HepG2 (cell line): ENCODE data around the gene CLIC3. TPM values are rescaled to one million over a fixed set of nuclear protein-coding genes. Genes with fewer than 3 reads are reported as not detected.
A peak's percentile ranks its signal among the peaks of the same experiment; 100 is the strongest.

ENCODE experiments used
- ATAC-seq: fragments of 200-7000 bp; cut with Tn5 transposase; 3 replicates; pipeline ENCODE4 v1.9.1; 2020; ENCODE audit warnings: mild to moderate bottlenecking, moderate library complexity
- BruUV-seq: library from RNA; stranded (reverse); fragments of 400-500 nt; replicated peaks from 2 replicates; lab custom pipeline; 2021; lab: Mats Ljungman, UMichigan
- CTCF ChIA-PET: fragments of 300-600 bp; formaldehyde crosslinking; extraction: SDS; loops from one replicate; lab custom pipeline; 2021; ENCODE audit warnings: low total read pairs, inconsistent platforms, low intra/inter-chr PET ratio; lab: Yijun Ruan, JAX
- POLR2A ChIA-PET: fragments of 350-600 bp; sonication (Branson Sonifier 250); formaldehyde crosslinking; loops from one replicate; lab custom pipeline; 2020; ENCODE audit warnings: antibody characterized with exemption, inconsistent platforms; lab: Yijun Ruan, JAX
- DNase-seq: peaks from one replicate; pipeline ENCODE4 v3.0.0-alpha.2; 2015; ENCODE audit warnings: low spot score
- FAIRE-seq: peaks from 3 replicates; lab custom pipeline; 2011; peaks lifted over from hg19 to GRCh38; lab: Jason Lieb, UNC
- H2AFZ ChIP-seq: one replicate; pipeline ENCODE4 v1.6.1; 2011; ENCODE audit warnings: low read length, inconsistent platforms
- H3K27ac ChIP-seq: fragments of 300-600 bp; 3 replicates; pipeline ENCODE4 v1.8.0; 2011; ENCODE audit warnings: mixed run types, mild to moderate bottlenecking, mixed read lengths, low read length, inconsistent platforms; ENCODE audit not compliant: insufficient read depth; ENCODE audit errors: extremely low read length
- H3K27me3 ChIP-seq, 2 experiments: fragments of 200-600 bp in 1 of 2; 2 replicates in 1 of 2; 3 replicates in 1 of 2; pipeline versions ENCODE4 v1.6.0 to v1.8.0; 2011; ENCODE audit warnings: low read length in 2 of 2, mild to moderate bottlenecking in 2 of 2, moderate library complexity in 2 of 2, inconsistent platforms in 1 of 2; ENCODE audit not compliant: insufficient read depth in 2 of 2, control insufficient read depth in 1 of 2
- H3K36me3 ChIP-seq, 2 experiments: fragments of 200-600 bp in 1 of 2; replicated peaks in 1 of 2; 2 replicates in 1 of 2; 3 replicates in 1 of 2; pipeline versions ENCODE4 v1.5.1 to v1.8.0; 2011; ENCODE audit warnings: low read length in 2 of 2, inconsistent platforms in 1 of 2; ENCODE audit not compliant: insufficient read depth in 2 of 2, control insufficient read depth in 1 of 2
- H3K4me1 ChIP-seq: 2 replicates; pipeline ENCODE4 v1.5.1; 2012; ENCODE audit warnings: low read length, inconsistent platforms; ENCODE audit not compliant: insufficient read depth
- H3K4me2 ChIP-seq: 2 replicates; pipeline ENCODE4 v1.6.0; 2011; ENCODE audit warnings: low read depth, low read length, inconsistent platforms
- H3K4me3 ChIP-seq, 3 experiments: fragments of 200-600 bp in 1 of 3; sonication (generic), shearing (Covaris generic) in 1 of 3; replicated peaks in 1 of 3; 2 replicates each; pipeline ENCODE4 v1.5.1; 2011 to 2016; ENCODE audit warnings: low read length in 3 of 3, inconsistent platforms in 2 of 3, low read depth in 2 of 3, mild to moderate bottlenecking in 2 of 3, control low read depth in 1 of 3, mixed read lengths in 1 of 3; ENCODE audit not compliant: insufficient read depth in 1 of 3
- H3K79me2 ChIP-seq: one replicate; pipeline ENCODE4 v1.6.1; 2011; ENCODE audit warnings: low read length, inconsistent platforms; ENCODE audit not compliant: insufficient read depth
- H3K9ac ChIP-seq: 2 replicates; pipeline ENCODE4 v1.6.0; 2011; ENCODE audit warnings: mild to moderate bottlenecking, low read depth, low read length, inconsistent platforms; ENCODE audit not compliant: insufficient read depth
- H3K9me3 ChIP-seq: 2 replicates; pipeline ENCODE4 v1.5.1; 2012; ENCODE audit warnings: mild to moderate bottlenecking, low read length
- H4K20me1 ChIP-seq: 2 replicates; pipeline ENCODE4 v1.6.0; 2011; ENCODE audit warnings: inconsistent platforms, mild to moderate bottlenecking, low read length, moderate library complexity; ENCODE audit not compliant: insufficient read depth
- ELF1 ChIP-seq: sonication (generic); formaldehyde crosslinking; IDR thresholded peaks from 2 replicates; pipeline ENCODE4 v1.4.0; 2020; ENCODE audit warnings: missing genetic modification reagents
- ZNF629 ChIP-seq: sonication (generic); formaldehyde crosslinking; conservative IDR thresholded peaks from 2 replicates; pipeline ENCODE4 v1.5.0; 2020; ENCODE audit warnings: missing genetic modification reagents
- ZNF768 ChIP-seq: sonication (generic); formaldehyde crosslinking; IDR thresholded peaks from 2 replicates; pipeline ENCODE4 v1.4.0; 2020; ENCODE audit warnings: missing genetic modification reagents
- ZNF777 ChIP-seq: sonication (generic); formaldehyde crosslinking; IDR thresholded peaks from 2 replicates; pipeline ENCODE4 v1.4.0; 2020; ENCODE audit warnings: missing genetic modification reagents
- ZSCAN21 ChIP-seq: sonication (generic); formaldehyde crosslinking; IDR thresholded peaks from 2 replicates; pipeline ENCODE4 v1.8.0; 2022; ENCODE audit warnings: mild to moderate bottlenecking, missing genetic modification reagents, moderate library complexity, borderline replicate concordance
- WGBS: methylation state at CpG from one replicate; pipeline ENCODE4 v1.1.6; 2017; ENCODE audit warnings: low lambda C conversion rate; 5-methylcytosine and 5-hydroxymethylcytosine counted together
- in situ Hi-C: cut with HindIII; loops from 2 replicates; pipeline ENCODE4 v1.10.0; 2017; ENCODE audit warnings: low pct_unique_long_range_greater_than_20kb; ENCODE audit not compliant: extremely low pct_ligation_motif_present
- intact Hi-C: fragments of 100-400 bp; cut with micrococcal nuclease; formaldehyde crosslinking; loops from one replicate; pipeline ENCODE4 v1.10.0; 2022; ENCODE audit not compliant: unreplicated experiment
- polyA plus RNA-seq, 8 experiments: library from polyadenylated mRNA; depleted of rRNA in 3 of 8; stranded (reverse) in 7 of 8; unstranded in 1 of 8; fragments of >200 nt; fragmentation: Illumina TruSeq in 4 of 8; extraction: Trizol in 4 of 8; gene quantifications; 2 replicates each; pipeline versions ENCODE4 v1.2.1 to v1.2.3, GENCODE V29; 2011 to 2016; ENCODE audit warnings: low read depth in 4 of 8, missing spikeins in 1 of 8, mixed read lengths in 1 of 8; ENCODE audit not compliant: insufficient read depth in 1 of 8
- total RNA-seq, 5 experiments: library from RNA; depleted of rRNA; stranded (reverse); fragments of >200 nt; fragmentation: Illumina TruSeq; extraction: Trizol; gene quantifications; 2 replicates each; pipeline ENCODE4 v1.2.3, GENCODE V29; 2016; ENCODE audit warnings: low read depth in 1 of 5
- TF ChIP-seq, protein P1 (sequence below), 2 experiments: fragments of 450-650 bp in 1 of 2; sonication (generic) in 1 of 2; formaldehyde crosslinking in 1 of 2; IDR thresholded peaks; 2 replicates each; pipeline versions ENCODE4 v1.6.1 to v1.8.0; 2016 to 2022; ENCODE audit warnings: antibody characterized with exemption in 1 of 2, mild to moderate bottlenecking in 1 of 2, missing genetic modification reagents in 1 of 2

Gene CLIC3
- total and polyA plus RNA-seq, 2 of the 13 experiments (the other 11 are each of a cell fraction or from before 2014, with no cell fraction given) = 0.51 to 1.5 TPM

DNA sequence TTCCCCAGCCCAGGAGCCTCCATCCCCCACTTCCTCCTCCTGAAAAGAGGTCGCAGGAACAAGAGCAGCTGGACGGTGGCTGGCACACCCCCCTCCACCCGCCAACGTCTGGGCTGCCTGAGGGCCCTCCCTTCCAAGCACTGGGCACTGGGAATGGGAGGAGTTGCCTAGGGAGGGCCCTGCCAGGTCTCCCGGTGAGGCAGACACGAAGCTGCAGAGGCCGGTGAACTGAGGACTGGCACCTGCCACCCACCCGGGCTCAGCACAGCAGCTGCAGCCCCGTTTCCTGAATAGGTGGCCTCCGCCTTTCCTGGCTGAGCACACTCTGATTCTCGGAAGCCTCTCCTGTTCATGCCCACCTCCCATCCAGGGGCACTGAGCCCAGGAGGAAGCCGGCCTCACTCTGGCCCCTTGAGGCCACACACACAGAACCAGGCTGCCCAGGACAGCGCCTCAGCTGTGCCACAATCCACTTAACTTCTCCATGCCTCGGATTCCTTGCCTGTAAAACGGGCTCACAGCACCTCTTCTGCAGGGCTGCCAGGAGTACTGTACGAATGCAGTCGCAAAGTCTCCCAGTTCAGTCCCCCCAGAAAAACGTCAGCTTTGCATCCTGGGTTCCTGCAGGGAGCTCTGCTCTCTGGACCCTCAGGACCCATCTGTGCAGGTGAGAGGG is 48.3 kb upstream of the CLIC3 start:
- no peak for FAIRE-seq
- H2AFZ ChIP-seq = no peak overlapping the region
- H3K79me2 ChIP-seq = no peaks in the 10 kb centered on the region
- no peak overlapping the region for H3K27ac ChIP-seq
- H3K4me1 ChIP-seq = peaks cover 25% of the 10 kb centered on the region
- DNase-seq = no peak
- TF ChIP-seq ZNF629 (peak; percentile 52; the same call in 1 of the 2 replicates), ELF1 (CRISPR knock-in tag) (no peak), ZSCAN21 (CRISPR knock-in tag) (0 out of 2 replicates have a peak, but pooled peaks have one; percentile 18), ZNF768 (CRISPR knock-in tag) (peak; percentile 54; the same call in 1 of the 2 replicates), ZNF777 (no peak)
- TF ChIP-seq, protein P1, sequence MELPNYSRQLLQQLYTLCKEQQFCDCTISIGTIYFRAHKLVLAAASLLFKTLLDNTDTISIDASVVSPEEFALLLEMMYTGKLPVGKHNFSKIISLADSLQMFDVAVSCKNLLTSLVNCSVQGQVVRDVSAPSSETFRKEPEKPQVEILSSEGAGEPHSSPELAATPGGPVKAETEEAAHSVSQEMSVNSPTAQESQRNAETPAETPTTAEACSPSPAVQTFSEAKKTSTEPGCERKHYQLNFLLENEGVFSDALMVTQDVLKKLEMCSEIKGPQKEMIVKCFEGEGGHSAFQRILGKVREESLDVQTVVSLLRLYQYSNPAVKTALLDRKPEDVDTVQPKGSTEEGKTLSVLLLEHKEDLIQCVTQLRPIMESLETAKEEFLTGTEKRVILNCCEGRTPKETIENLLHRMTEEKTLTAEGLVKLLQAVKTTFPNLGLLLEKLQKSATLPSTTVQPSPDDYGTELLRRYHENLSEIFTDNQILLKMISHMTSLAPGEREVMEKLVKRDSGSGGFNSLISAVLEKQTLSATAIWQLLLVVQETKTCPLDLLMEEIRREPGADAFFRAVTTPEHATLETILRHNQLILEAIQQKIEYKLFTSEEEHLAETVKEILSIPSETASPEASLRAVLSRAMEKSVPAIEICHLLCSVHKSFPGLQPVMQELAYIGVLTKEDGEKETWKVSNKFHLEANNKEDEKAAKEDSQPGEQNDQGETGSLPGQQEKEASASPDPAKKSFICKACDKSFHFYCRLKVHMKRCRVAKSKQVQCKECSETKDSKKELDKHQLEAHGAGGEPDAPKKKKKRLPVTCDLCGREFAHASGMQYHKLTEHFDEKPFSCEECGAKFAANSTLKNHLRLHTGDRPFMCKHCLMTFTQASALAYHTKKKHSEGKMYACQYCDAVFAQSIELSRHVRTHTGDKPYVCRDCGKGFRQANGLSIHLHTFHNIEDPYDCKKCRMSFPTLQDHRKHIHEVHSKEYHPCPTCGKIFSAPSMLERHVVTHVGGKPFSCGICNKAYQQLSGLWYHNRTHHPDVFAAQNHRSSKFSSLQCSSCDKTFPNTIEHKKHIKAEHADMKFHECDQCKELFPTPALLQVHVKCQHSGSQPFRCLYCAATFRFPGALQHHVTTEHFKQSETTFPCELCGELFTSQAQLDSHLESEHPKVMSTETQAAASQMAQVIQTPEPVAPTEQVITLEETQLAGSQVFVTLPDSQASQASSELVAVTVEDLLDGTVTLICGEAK (IDR thresholded peaks at IDR 0.05) = no peak
- TF ChIP-seq, protein P1 (CRISPR knock-in tag; IDR thresholded peaks at IDR 0.05) = 0 out of 2 replicates have a peak, but pooled peaks have one; percentile 24
- peaks cover 3 to 27% of the 10 kb centered on the region in 2 experiments; a peak in 4 of 5 replicates for H3K27me3 ChIP-seq
- ChIA-PET CTCF (interaction anchor here (2.8 kb wide), 1 partner anchor 19 kb away, joined by 16 read pairs; no protein-coding TSS in a partner anchor), POLR2A (no interaction called here)
- H3K4me2 ChIP-seq = peak overlapping the region; percentile 84
- no peaks in the 10 kb centered on the region for H3K9me3 ChIP-seq
- in situ Hi-C loops (loop anchor here (10.0 kb wide), 1 partner anchor 270 kb away; no protein-coding TSS in a partner anchor), intact Hi-C loops (no loop called here)
- 15% methylated on average over 9 of the region's 18 CpGs for WGBS
- peaks cover 3% of the 10 kb centered on the region; the same call in 1 of the 2 replicates for H4K20me1 ChIP-seq
- no TSS peak for BruUV-seq
- peak overlapping the region in 2 of 3 experiments; percentile 54 to 77; a peak in 4 of 6 replicates for H3K4me3 ChIP-seq
- H3K9ac ChIP-seq = no peak overlapping the region
- no peak for ATAC-seq
- no peaks in the 10 kb centered on the region for H3K36me3 ChIP-seq
